Mucosa of rectum (tissue), 2 donors: ENCODE data around the gene STARD8.

Experiments
- H3K27ac ChIP-seq, 2 donors: one replicate each; pipeline ENCODE4 v1.7.0; 2013; ENCODE audit warnings: inconsistent platforms in 2 of 2, low read depth in 2 of 2, low read length in 2 of 2
- H3K27me3 ChIP-seq, 2 donors: one replicate each; pipeline ENCODE4 v1.7.0; 2013; ENCODE audit warnings: low read length in 2 of 2; ENCODE audit not compliant: control insufficient read depth in 2 of 2, insufficient read depth in 2 of 2
- H3K36me3 ChIP-seq, 2 donors: one replicate each; pipeline ENCODE4 v1.7.0; 2013; ENCODE audit warnings: low read length in 2 of 2; ENCODE audit not compliant: control insufficient read depth in 2 of 2, insufficient read depth in 2 of 2
- H3K4me1 ChIP-seq, 2 donors: one replicate each; pipeline ENCODE4 v1.7.0; 2013; ENCODE audit warnings: low read length in 2 of 2, mild to moderate bottlenecking in 1 of 2; ENCODE audit not compliant: control insufficient read depth in 2 of 2, insufficient read depth in 2 of 2
- H3K4me3 ChIP-seq, 2 donors: one replicate each; pipeline ENCODE4 v1.7.0; 2013; ENCODE audit warnings: low read length in 2 of 2
- H3K9ac ChIP-seq, 2 donors: one replicate each; pipeline ENCODE4 v1.7.0; 2013; ENCODE audit warnings: low read length in 2 of 2, low read depth in 1 of 2, mild to moderate bottlenecking in 1 of 2
- H3K9me3 ChIP-seq, 2 donors: one replicate each; pipeline ENCODE4 v1.7.0; 2013; ENCODE audit warnings: low read length in 2 of 2; ENCODE audit not compliant: control insufficient read depth in 2 of 2
- donor health status: healthy.
- donor health status: Normal muscosa, but diverticular disease.

STARD8 gene

DNA sequence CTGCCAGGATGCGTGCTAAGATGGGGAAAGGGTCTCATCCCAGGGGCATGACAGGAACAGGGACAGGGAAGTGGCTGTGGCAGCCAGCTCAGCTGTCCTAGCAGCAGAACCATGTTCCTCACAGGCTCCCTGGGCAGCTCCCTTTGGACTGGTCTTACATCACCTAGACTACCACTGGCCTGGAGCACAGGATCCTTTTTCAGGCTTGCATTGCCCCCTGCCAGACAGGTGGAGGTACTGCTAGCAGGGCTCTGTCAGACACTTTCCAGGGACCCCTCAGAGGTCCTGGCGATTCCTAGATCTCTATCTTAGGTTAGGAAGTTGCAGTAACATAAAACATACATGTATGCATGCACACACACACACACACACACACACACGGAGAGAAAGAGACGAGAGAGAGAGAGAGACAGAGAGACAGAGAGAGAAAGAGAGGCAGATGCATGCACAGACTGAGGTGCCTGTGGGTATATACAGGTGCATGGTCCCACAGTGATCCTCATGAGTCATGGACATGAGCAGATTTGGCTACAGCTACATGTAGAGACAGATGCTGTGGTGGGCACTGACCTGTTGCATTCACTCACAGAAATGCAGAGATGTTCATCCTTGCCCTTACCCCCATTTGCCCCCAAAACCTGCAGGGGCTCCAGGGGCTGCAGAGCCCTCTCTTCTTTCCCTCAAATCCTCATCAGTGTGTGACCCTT is 63.6 kb downstream of the STARD8 start:
- Histone ChIP-seq H3K9me3 (no peaks in the 10 kb centered on the region), H3K9ac (no peak overlapping the region), H3K27me3 (peaks cover 6 to 16% of the 10 kb centered on the region in 2 donors), H3K4me1 (no peaks in the 10 kb centered on the region), H3K27ac (no peak overlapping the region), H3K36me3 (peaks cover 0 to 2% of the 10 kb centered on the region in 2 donors), H3K4me3 (no peak overlapping the region)

DNA sequence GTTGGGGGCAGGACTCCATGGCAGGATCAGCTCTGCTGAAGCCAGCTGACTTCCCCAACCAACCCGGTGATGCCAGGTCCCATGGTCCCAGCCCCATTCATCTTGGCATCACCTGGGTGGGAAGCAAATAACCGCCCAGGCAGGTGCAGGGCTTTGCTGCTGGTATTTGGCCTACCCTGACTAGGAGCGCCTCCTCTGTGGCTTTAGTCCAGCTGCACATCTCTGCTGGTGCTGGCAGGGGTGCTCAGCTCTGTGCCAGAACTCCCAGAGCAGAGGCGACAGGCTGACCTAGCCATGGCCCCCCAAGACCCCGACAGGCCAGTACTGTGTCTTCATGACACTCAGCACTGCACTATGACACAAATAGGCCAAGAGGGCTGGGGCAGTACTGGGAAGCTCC is 64.4 kb downstream of the STARD8 start:
- no peak overlapping the region for H3K4me3 ChIP-seq
- no peaks in the 10 kb centered on the region for H3K9me3 ChIP-seq
- no peaks in the 10 kb centered on the region for H3K4me1 ChIP-seq
- no peak overlapping the region for H3K27ac ChIP-seq
- H3K36me3 ChIP-seq = peaks cover 0 to 2% of the 10 kb centered on the region in 2 donors
- peaks cover 6 to 15% of the 10 kb centered on the region in 2 donors for H3K27me3 ChIP-seq
- H3K9ac ChIP-seq = no peak overlapping the region

DNA sequence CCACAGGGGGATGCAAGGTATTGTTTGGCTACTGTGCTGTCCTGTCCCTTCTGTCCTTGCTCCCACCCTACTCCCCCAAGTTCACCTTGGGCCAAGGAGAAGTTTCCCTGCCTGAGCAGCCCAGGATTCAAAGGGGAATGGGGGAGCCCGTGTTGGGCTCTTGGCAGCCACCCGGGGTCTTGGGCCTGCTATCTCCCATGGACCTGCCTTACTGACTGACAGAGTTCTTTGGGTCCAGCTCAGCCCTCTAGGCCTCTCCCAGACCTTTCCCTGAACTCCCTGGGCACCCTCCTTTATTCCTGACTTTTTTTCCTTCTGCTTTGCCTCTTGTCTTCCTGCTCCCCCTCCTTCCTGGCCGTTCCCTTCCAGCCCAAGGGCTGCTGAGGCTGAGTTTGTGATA is 67.4 kb downstream of the STARD8 start:
- Histone ChIP-seq H3K9me3 (no peaks in the 10 kb centered on the region), H3K27me3 (peaks cover 6 to 11% of the 10 kb centered on the region in 2 donors), H3K27ac (no peak overlapping the region), H3K36me3 (peaks cover 0 to 2% of the 10 kb centered on the region in 2 donors), H3K4me3 (no peak overlapping the region), H3K4me1 (no peaks in the 10 kb centered on the region), H3K9ac (no peak overlapping the region)

GRCh38 chrX:68717196-68717595 is 69.7 kb downstream of the STARD8 start:
- Histone ChIP-seq H3K4me3 (no peak overlapping the region), H3K4me1 (no peaks in the 10 kb centered on the region), H3K9me3 (no peaks in the 10 kb centered on the region), H3K27ac (no peak overlapping the region), H3K27me3 (peaks cover 0 to 7% of the 10 kb centered on the region in 2 donors), H3K36me3 (peaks cover 0 to 2% of the 10 kb centered on the region in 2 donors), H3K9ac (no peak overlapping the region)

GRCh38 chrX:68717663-68718442 is 70.4 kb downstream of the STARD8 start:
- Histone ChIP-seq H3K36me3 (peaks cover 0 to 2% of the 10 kb centered on the region in 2 donors), H3K27ac (no peak overlapping the region)

DNA sequence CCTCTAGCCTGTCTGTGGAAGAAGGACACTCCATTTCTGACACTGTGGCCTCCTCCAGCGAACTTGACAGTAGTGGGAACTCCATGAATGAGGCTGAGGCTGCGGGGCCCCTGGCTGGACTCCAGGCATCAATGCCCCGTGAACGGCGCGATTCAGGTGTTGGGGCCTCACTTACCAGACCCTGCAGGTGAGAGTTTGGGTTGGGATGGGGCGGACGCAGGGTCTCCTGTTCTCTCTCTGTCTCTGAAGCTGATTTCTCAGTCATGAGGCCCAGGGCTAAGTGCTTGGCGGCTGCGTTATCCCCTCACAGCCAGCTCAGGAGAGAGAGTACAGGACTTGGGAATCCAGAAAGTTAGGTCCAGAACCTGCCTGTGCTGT is 71.0 kb downstream of the STARD8 start:
- H3K36me3 ChIP-seq = peaks cover 0 to 2% of the 10 kb centered on the region in 2 donors
- H3K4me1 ChIP-seq = no peaks in the 10 kb centered on the region
- H3K27me3 ChIP-seq = peaks cover 0 to 7% of the 10 kb centered on the region in 2 donors
- H3K9ac ChIP-seq = no peak overlapping the region
- H3K9me3 ChIP-seq = no peaks in the 10 kb centered on the region
- no peak overlapping the region for H3K27ac ChIP-seq
- H3K4me3 ChIP-seq = no peak overlapping the region

More at GRCh38 chrX:68717663-68718442, 70.4 kb downstream of the STARD8 start:
- Histone ChIP-seq H3K4me1 (no peaks in the 10 kb centered on the region), H3K27me3 (peaks cover 0 to 7% of the 10 kb centered on the region in 2 donors), H3K9ac (no peak overlapping the region), H3K9me3 (no peaks in the 10 kb centered on the region), H3K4me3 (no peak overlapping the region)

DNA sequence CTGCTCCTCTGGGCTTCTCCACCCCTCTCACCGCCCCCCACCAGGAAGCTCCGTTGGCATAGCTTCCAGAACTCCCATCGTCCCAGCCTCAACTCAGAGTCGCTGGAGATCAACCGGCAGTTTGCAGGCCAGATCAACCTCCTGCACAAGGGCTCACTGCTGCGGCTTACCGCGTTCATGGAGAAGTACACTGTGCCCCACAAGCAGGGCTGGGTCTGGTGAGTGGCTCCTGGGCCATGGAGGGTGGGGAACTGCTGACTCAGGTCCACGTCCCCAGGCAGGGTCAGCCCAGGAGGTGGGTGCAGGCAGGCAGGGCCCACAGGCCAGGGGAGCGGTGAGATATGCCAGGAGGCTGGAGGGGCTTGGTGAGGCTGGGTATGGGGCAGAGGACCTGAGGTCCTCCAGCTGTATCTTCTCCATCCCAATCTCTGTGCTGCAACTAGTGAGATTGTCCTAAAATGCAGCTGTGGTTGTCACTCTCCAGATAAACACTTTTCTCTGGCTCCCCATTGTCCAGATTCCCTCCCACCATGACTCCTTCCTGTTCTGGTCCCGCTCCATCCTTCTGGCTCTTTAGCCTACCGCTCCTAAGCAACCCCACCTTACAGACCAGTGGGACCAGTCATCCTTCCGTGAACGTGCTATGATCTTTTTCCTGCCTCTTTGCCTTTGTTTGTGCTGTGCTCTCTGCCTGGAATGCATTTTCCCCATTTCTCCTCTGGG is 71.9 kb downstream of the STARD8 start:
- peaks cover 0 to 2% of the 10 kb centered on the region in 2 donors for H3K36me3 ChIP-seq
- H3K9ac ChIP-seq = no peak overlapping the region
- no peaks in the 10 kb centered on the region for H3K9me3 ChIP-seq
- no peak overlapping the region for H3K27ac ChIP-seq
- H3K27me3 ChIP-seq = peaks cover 0 to under 1% of the 10 kb centered on the region in 2 donors
- H3K4me1 ChIP-seq = no peaks in the 10 kb centered on the region
- H3K4me3 ChIP-seq = no peak overlapping the region

- H3K9ac ChIP-seq = no peak overlapping the region
- H3K27ac ChIP-seq = no peak overlapping the region
- no peaks in the 10 kb centered on the region for H3K4me1 ChIP-seq
- H3K27me3 ChIP-seq = no peaks in the 10 kb centered on the region
- H3K9me3 ChIP-seq = no peaks in the 10 kb centered on the region
- peaks cover 0 to 2% of the 10 kb centered on the region in 2 donors for H3K36me3 ChIP-seq
- H3K4me3 ChIP-seq = no peak overlapping the region
Measured at GRCh38 chrX:68719904-68720614, 72.6 kb downstream of the STARD8 start.

- no peak overlapping the region for H3K27ac ChIP-seq
- H3K27me3 ChIP-seq = no peaks in the 10 kb centered on the region
- no peak overlapping the region for H3K4me3 ChIP-seq
- H3K9me3 ChIP-seq = no peaks in the 10 kb centered on the region
- peaks cover 0 to 1% of the 10 kb centered on the region in 2 donors for H3K36me3 ChIP-seq
- H3K9ac ChIP-seq = no peak overlapping the region
- H3K4me1 ChIP-seq = no peaks in the 10 kb centered on the region
Measured at GRCh38 chrX:68720851-68721250, 73.4 kb downstream of the STARD8 start.
